ENCODE data around the gene PAX2. TPM values are rescaled to one million over a fixed set of nuclear protein-coding genes. Genes with fewer than 3 reads are reported as not detected.

Gene PAX2
- total RNA-seq, 1 experiment from 2014 or later: not detected

DNA sequence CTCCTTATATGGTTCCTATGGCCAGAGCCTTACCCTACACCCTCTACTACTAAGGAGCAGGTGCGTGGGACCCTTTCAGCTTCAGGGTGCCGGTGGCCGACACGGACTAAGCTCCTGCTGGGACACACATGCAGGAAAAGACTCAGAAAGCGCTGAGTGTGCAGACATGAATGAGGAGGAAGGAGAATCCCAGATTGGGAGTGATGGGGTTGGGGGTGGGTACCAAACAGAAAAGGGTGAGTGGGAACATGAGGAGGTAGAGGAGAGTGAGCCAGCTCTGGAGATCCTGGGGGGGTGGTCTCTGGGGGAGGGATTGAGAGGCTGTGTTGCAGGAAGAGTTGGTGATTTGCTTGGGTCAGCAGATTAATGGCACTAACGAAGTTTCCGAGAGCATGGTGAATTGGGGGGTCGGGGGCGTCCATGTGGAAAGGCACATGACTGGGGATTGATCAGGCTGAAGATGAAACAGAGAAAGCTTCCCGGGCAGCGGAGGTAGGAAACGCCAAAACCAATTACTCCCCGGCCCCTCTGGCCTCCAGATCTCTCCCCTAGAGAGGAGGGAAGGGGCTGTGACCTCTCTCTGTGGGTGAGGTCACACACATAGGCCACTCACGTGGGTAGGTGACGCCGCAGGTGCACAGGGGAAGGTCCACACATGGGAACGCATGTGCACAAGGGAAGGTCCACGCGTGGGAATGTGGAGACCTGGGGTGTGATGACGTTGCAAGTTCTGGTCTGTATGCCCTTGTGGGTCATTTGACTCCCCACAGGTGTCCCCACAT is 129.5 kb downstream of the PAX2 start:
- no peak for DNase-seq
- H3K4me2 ChIP-seq: no peak overlapping the region
- H3F3A ChIP-seq (ENCODE audit: insufficient read depth, low read depth): no peaks in the 10 kb centered on the region
- H3K36me3 ChIP-seq (ENCODE audit: low read depth): no peaks in the 10 kb centered on the region
- TF ChIP-seq, protein P1, sequence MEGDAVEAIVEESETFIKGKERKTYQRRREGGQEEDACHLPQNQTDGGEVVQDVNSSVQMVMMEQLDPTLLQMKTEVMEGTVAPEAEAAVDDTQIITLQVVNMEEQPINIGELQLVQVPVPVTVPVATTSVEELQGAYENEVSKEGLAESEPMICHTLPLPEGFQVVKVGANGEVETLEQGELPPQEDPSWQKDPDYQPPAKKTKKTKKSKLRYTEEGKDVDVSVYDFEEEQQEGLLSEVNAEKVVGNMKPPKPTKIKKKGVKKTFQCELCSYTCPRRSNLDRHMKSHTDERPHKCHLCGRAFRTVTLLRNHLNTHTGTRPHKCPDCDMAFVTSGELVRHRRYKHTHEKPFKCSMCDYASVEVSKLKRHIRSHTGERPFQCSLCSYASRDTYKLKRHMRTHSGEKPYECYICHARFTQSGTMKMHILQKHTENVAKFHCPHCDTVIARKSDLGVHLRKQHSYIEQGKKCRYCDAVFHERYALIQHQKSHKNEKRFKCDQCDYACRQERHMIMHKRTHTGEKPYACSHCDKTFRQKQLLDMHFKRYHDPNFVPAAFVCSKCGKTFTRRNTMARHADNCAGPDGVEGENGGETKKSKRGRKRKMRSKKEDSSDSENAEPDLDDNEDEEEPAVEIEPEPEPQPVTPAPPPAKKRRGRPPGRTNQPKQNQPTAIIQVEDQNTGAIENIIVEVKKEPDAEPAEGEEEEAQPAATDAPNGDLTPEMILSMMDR (conservative IDR thresholded peaks at IDR 0.05): no peak
- no peak for TF ChIP-seq EZH2 (IDR thresholded peaks at IDR 0.05; ENCODE audit: low read depth)
- H3K27me3 ChIP-seq (ENCODE audit: insufficient read depth, low read depth): peaks cover 15% of the 10 kb centered on the region; the same call in 1 of the 2 replicates
- no peaks in the 10 kb centered on the region for H3K9me3 ChIP-seq (ENCODE audit: insufficient read depth, low read depth)
- H3K79me2 ChIP-seq (ENCODE audit: low read depth): no peaks in the 10 kb centered on the region
- H3K27ac ChIP-seq: no peak overlapping the region
- intact Hi-C loops (cut with micrococcal nuclease; ENCODE audit: unreplicated experiment): no loop called here
- BruUV-seq (replicated peaks): no TSS peak
- no peak overlapping the region for H2AFZ ChIP-seq
- H3K4me3 ChIP-seq: no peak overlapping the region
- no peaks in the 10 kb centered on the region for H3K4me1 ChIP-seq (replicated peaks; ENCODE audit: insufficient read depth)
- H3K9me2 ChIP-seq (ENCODE audit: insufficient read depth): no peaks in the 10 kb centered on the region
- no peaks in the 10 kb centered on the region for H4K20me1 ChIP-seq (ENCODE audit: insufficient read depth)
- ChIA-PET POLR2A (ENCODE audit: unreplicated experiment) (no interaction called here), CTCF (no interaction called here)

DNA sequence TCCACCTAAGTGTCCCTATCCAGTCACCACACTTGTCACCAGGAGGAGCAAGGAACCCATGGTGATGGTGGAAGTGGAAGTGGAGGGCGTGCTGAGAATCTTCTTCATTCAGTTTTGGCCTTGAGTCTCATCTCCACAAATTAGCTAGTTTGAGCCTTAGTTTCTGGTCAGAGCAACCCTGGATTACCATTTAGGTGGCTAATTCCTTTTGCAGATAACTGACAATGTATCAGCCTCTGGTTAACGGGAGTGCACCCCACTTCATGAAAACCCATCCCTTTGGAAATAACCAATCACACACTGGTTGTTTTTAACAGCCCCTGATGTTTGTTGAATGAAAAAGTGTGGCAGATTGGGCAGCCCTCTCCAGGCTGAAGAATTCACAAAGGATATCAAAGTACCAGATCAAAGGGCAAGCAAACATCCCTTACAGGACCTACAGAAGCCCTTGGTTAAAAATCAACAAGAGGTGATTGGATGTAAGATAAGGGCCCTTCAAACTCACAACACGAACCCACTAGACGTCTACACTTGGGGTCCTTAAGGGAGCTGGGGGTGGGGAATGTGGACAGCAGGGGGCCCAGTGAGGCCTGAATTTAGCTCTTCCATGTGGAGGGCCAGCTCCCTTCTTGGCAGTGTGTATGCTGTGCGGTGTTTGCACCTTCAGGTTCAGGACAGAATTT is 130.2 kb downstream of the PAX2 start:
- H3F3A ChIP-seq (ENCODE audit: insufficient read depth, low read depth): no peaks in the 10 kb centered on the region
- H2AFZ ChIP-seq: no peak overlapping the region
- intact Hi-C loops (cut with micrococcal nuclease; ENCODE audit: unreplicated experiment): no loop called here
- H3K27me3 ChIP-seq (ENCODE audit: insufficient read depth, low read depth): peaks cover 15% of the 10 kb centered on the region; the same call in 1 of the 2 replicates
- ChIA-PET POLR2A (ENCODE audit: unreplicated experiment) (no interaction called here), CTCF (no interaction called here)
- TF ChIP-seq, protein P1 (conservative IDR thresholded peaks at IDR 0.05): no peak
- TF ChIP-seq EZH2 (IDR thresholded peaks at IDR 0.05; ENCODE audit: low read depth): no peak
- no peaks in the 10 kb centered on the region for H3K4me1 ChIP-seq (replicated peaks; ENCODE audit: insufficient read depth)
- H4K20me1 ChIP-seq (ENCODE audit: insufficient read depth): no peaks in the 10 kb centered on the region
- no peak overlapping the region for H3K4me2 ChIP-seq
- no peaks in the 10 kb centered on the region for H3K79me2 ChIP-seq (ENCODE audit: low read depth)
- no peaks in the 10 kb centered on the region for H3K9me3 ChIP-seq (ENCODE audit: insufficient read depth, low read depth)
- no peak overlapping the region for H3K4me3 ChIP-seq
- no peak overlapping the region for H3K27ac ChIP-seq
- H3K36me3 ChIP-seq (ENCODE audit: low read depth): no peaks in the 10 kb centered on the region
- H3K9me2 ChIP-seq (ENCODE audit: insufficient read depth): no peaks in the 10 kb centered on the region
- DNase-seq: no peak
- BruUV-seq (replicated peaks): no TSS peak

DNA sequence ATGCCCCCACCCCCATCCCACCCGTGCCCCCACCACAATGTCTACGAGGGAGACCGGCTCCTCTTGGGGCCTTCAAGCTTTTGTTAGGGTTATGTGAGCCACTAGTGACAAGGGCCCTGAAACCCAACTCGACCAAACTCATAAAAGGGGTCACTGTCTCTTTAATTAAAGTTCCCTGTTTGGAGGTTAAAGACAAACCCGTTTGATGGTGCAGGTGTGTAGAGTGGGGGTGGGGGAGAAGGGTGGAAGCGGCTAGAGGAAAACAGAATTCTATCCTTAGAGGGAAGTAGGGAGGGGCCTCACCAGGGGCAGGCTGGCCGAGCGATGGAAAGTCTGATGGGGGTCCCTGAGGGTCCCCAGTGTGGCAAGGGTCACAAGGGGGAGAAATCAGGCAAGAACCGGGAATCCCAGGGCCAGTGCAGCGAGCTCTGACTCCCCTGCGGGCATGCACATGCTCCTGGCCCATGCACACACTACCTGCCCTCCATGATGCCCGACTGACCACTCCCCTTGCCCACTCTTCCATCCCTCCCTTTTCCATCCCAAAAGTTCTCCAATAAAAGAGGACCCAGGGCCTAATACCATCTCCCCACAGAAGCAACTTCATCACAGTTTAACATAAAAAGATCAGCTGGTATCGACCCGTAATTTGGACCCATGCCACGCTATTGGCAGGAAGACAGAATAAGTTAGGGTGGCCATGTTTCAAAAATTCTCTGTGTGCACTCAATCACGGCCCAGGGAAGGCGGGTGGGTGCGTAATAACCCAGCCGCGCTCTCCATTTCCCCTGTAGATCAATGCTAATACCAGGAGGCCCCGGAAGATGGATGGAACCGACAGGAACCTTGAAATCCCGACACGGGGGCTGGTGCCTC is 131.4 kb downstream of the PAX2 start:
- no peak for DNase-seq
- Histone ChIP-seq H3K27ac (no peak overlapping the region), H2AFZ (no peak overlapping the region), H3K9me3 (ENCODE audit: insufficient read depth, low read depth) (no peaks in the 10 kb centered on the region), H3K4me3 (no peak overlapping the region), H3K79me2 (ENCODE audit: low read depth) (no peaks in the 10 kb centered on the region), H3K27me3 (ENCODE audit: insufficient read depth, low read depth) (peaks cover 15% of the 10 kb centered on the region; the same call in 1 of the 2 replicates), H3K4me1 (replicated peaks; ENCODE audit: insufficient read depth) (no peaks in the 10 kb centered on the region), H3F3A (ENCODE audit: insufficient read depth, low read depth) (no peaks in the 10 kb centered on the region), H4K20me1 (ENCODE audit: insufficient read depth) (no peaks in the 10 kb centered on the region), H3K36me3 (ENCODE audit: low read depth) (no peaks in the 10 kb centered on the region), H3K4me2 (no peak overlapping the region), H3K9me2 (ENCODE audit: insufficient read depth) (no peaks in the 10 kb centered on the region)
- intact Hi-C loops (cut with micrococcal nuclease; ENCODE audit: unreplicated experiment): no loop called here
- TF ChIP-seq, protein P1 (conservative IDR thresholded peaks at IDR 0.05): no peak
- TF ChIP-seq EZH2 (IDR thresholded peaks at IDR 0.05; ENCODE audit: low read depth): no peak
- CTCF ChIA-PET: no interaction called here
- POLR2A ChIA-PET (ENCODE audit: unreplicated experiment): no interaction called here
- BruUV-seq (replicated peaks): no TSS peak

Data from PC-9 (cell line).